Measurements from ENCODE around the gene PCBP2. TPM values are rescaled to one million over a fixed set of nuclear protein-coding genes. Genes with fewer than 3 reads are reported as not detected.

Gene PCBP2
- total RNA-seq, 1 experiment from 2014 or later, result 856 TPM

DNA sequence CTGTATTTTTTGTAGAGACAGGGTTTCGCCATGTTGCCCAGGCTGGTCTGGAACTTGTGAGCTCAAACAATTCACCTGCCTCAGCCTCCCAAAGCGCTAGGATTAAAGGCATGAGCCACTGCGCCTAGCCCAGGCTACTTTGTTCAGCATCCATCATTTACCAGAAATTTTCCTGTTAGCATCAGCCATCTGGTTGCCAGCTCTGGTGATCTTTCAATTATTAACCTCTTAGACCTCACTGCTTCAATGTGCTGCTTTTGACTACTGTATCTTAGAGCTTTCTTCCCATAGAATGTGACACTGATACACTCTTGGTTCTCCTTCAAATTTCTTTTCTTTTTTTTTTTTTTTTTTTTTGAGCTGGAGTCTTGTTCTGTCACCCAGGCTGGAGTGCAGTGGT is 33.7 kb upstream of the PCBP2 start:
- CTCF ChIA-PET, result interaction anchor here (1.3 to 2.2 kb wide), 2 partner anchors 37 to 66 kb away, joined by 4 to 8 read pairs; no protein-coding TSS in a partner anchor
- intact Hi-C loops (cut with micrococcal nuclease), result no loop called here
- no peak overlapping the region for H2AFZ ChIP-seq (ENCODE audit: low read depth, low read length, poor library complexity, severe bottlenecking)
- RAD21 ChIA-PET (ENCODE audit: low non-redundant PET in 1 of 2, low total read pairs in 2 of 2, uncharacterized antibody in 2 of 2, unreplicated experiment in 2 of 2), result no interaction called here
- no peaks in the 10 kb centered on the region for H4K20me1 ChIP-seq (ENCODE audit: insufficient read depth)
- no peak for DNase-seq (ENCODE audit: low read depth, low spot score)
- TF ChIP-seq POLR2A (IDR thresholded peaks at IDR 0.05; ENCODE audit: borderline replicate concordance, extremely low read depth, insufficient read depth, insufficient read length), result no peak
- TF ChIP-seq, protein P1, sequence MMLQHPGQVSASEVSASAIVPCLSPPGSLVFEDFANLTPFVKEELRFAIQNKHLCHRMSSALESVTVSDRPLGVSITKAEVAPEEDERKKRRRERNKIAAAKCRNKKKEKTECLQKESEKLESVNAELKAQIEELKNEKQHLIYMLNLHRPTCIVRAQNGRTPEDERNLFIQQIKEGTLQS (IDR thresholded peaks at IDR 0.05), result no peak
- no peak for TF ChIP-seq SRF (IDR thresholded peaks at IDR 0.05; ENCODE audit: low read depth)
- TF ChIP-seq, protein P2, sequence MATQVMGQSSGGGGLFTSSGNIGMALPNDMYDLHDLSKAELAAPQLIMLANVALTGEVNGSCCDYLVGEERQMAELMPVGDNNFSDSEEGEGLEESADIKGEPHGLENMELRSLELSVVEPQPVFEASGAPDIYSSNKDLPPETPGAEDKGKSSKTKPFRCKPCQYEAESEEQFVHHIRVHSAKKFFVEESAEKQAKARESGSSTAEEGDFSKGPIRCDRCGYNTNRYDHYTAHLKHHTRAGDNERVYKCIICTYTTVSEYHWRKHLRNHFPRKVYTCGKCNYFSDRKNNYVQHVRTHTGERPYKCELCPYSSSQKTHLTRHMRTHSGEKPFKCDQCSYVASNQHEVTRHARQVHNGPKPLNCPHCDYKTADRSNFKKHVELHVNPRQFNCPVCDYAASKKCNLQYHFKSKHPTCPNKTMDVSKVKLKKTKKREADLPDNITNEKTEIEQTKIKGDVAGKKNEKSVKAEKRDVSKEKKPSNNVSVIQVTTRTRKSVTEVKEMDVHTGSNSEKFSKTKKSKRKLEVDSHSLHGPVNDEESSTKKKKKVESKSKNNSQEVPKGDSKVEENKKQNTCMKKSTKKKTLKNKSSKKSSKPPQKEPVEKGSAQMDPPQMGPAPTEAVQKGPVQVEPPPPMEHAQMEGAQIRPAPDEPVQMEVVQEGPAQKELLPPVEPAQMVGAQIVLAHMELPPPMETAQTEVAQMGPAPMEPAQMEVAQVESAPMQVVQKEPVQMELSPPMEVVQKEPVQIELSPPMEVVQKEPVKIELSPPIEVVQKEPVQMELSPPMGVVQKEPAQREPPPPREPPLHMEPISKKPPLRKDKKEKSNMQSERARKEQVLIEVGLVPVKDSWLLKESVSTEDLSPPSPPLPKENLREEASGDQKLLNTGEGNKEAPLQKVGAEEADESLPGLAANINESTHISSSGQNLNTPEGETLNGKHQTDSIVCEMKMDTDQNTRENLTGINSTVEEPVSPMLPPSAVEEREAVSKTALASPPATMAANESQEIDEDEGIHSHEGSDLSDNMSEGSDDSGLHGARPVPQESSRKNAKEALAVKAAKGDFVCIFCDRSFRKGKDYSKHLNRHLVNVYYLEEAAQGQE (IDR thresholded peaks at IDR 0.05; ENCODE audit: low read depth), result no peak
- TF ChIP-seq CEBPB (IDR thresholded peaks at IDR 0.05; ENCODE audit: low read depth), result no peak
- TF ChIP-seq TCF7L2 (IDR thresholded peaks at IDR 0.05; ENCODE audit: borderline replicate concordance, extremely low read depth, insufficient read depth, insufficient read length), result no peak
- TF ChIP-seq SIN3A (IDR thresholded peaks at IDR 0.05; ENCODE audit: low read depth), result no peak
- TF ChIP-seq, protein P3, sequence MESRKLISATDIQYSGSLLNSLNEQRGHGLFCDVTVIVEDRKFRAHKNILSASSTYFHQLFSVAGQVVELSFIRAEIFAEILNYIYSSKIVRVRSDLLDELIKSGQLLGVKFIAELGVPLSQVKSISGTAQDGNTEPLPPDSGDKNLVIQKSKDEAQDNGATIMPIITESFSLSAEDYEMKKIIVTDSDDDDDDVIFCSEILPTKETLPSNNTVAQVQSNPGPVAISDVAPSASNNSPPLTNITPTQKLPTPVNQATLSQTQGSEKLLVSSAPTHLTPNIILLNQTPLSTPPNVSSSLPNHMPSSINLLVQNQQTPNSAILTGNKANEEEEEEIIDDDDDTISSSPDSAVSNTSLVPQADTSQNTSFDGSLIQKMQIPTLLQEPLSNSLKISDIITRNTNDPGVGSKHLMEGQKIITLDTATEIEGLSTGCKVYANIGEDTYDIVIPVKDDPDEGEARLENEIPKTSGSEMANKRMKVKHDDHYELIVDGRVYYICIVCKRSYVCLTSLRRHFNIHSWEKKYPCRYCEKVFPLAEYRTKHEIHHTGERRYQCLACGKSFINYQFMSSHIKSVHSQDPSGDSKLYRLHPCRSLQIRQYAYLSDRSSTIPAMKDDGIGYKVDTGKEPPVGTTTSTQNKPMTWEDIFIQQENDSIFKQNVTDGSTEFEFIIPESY (IDR thresholded peaks at IDR 0.05; ENCODE audit: extremely low read depth, insufficient replicate concordance, low read length), result no peak
- no peak for TF ChIP-seq EGR1 (IDR thresholded peaks at IDR 0.05; ENCODE audit: low read depth)
- TF ChIP-seq, protein P4, sequence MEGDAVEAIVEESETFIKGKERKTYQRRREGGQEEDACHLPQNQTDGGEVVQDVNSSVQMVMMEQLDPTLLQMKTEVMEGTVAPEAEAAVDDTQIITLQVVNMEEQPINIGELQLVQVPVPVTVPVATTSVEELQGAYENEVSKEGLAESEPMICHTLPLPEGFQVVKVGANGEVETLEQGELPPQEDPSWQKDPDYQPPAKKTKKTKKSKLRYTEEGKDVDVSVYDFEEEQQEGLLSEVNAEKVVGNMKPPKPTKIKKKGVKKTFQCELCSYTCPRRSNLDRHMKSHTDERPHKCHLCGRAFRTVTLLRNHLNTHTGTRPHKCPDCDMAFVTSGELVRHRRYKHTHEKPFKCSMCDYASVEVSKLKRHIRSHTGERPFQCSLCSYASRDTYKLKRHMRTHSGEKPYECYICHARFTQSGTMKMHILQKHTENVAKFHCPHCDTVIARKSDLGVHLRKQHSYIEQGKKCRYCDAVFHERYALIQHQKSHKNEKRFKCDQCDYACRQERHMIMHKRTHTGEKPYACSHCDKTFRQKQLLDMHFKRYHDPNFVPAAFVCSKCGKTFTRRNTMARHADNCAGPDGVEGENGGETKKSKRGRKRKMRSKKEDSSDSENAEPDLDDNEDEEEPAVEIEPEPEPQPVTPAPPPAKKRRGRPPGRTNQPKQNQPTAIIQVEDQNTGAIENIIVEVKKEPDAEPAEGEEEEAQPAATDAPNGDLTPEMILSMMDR (IDR thresholded peaks at IDR 0.05 in 2 of 3, conservative IDR thresholded peaks at IDR 0.05 in 1 of 3; ENCODE audit: borderline replicate concordance in 1 of 3, insufficient read depth in 1 of 3, low read depth in 2 of 3, low read length in 2 of 3), result no peak
- TF ChIP-seq RAD21 (IDR thresholded peaks at IDR 0.05; ENCODE audit: low read depth), result no peak
- no peak for TF ChIP-seq ELF1 (IDR thresholded peaks at IDR 0.05; ENCODE audit: borderline replicate concordance, low read depth)
- no peak for TF ChIP-seq YY1 (IDR thresholded peaks at IDR 0.05; ENCODE audit: extremely low read depth, insufficient replicate concordance, low read depth, low read length)
- TF ChIP-seq EZH2 (IDR thresholded peaks at IDR 0.05), result no peak
- no peak for TF ChIP-seq JUND (IDR thresholded peaks at IDR 0.05)
- TF ChIP-seq SP1 (IDR thresholded peaks at IDR 0.05; ENCODE audit: low read depth), result no peak
- no peak for TF ChIP-seq EZH2phosphoT487 (IDR thresholded peaks at IDR 0.05; ENCODE audit: borderline replicate concordance)
- TF ChIP-seq FOSL1 (IDR thresholded peaks at IDR 0.05; ENCODE audit: low read depth), result no peak
- H3K27me3 ChIP-seq (ENCODE audit: insufficient read depth, low read length), result no peaks in the 10 kb centered on the region
- H3K27ac ChIP-seq (ENCODE audit: low read depth, low read length), result no peak overlapping the region
- POLR2A ChIA-PET, result interaction anchor here (1.3 to 1.5 kb wide), 2 partner anchors 19 to 97 kb away, joined by 3 to 4 read pairs; partner anchors contain the start of gene AAAS
- peaks cover 20 to 26% of the 10 kb centered on the region in 2 experiments for H3K4me1 ChIP-seq (ENCODE audit: control insufficient read depth in 1 of 2, insufficient read depth in 2 of 2, low read length in 2 of 2)
- no peak for ATAC-seq
- H3K4me2 ChIP-seq (ENCODE audit: low read length), result no peak overlapping the region
- peaks cover 0 to 6% of the 10 kb centered on the region in 2 experiments; a peak in 2 of 4 replicates for H3K36me3 ChIP-seq (ENCODE audit: control insufficient read depth in 1 of 2, insufficient read depth in 2 of 2, low read length in 2 of 2)
- no peaks in the 10 kb centered on the region for H3K9me2 ChIP-seq (ENCODE audit: insufficient read depth)
- BruUV-seq (replicated peaks), result no TSS peak
- H3K4me3 ChIP-seq (replicated peaks in 1 of 2; ENCODE audit: low read depth in 1 of 2, low read length in 2 of 2), result no peak overlapping the region
- no peak overlapping the region for H3K9ac ChIP-seq (ENCODE audit: low read length)
- H3K9me3 ChIP-seq (ENCODE audit: control insufficient read depth in 1 of 2, insufficient read depth in 1 of 2, low read depth in 1 of 2, low read length in 2 of 2), result no peaks in the 10 kb centered on the region
- H3K79me2 ChIP-seq (ENCODE audit: insufficient read depth, low read length), result no peaks in the 10 kb centered on the region
